ENCODE data around the gene DSCAM. TPM values are rescaled to one million over a fixed set of nuclear protein-coding genes. Genes with fewer than 3 reads are reported as not detected.

Gene DSCAM
- total RNA-seq, 4 donors from 2014 or later = 0.07 TPM; not detected in 3

- no peaks in the 10 kb centered on the region for H3K27me3 ChIP-seq
- no peak overlapping the region for H3K4me3 ChIP-seq
- intact Hi-C loops (cut with DNase I; ENCODE audit: low total_unique reads) = no loop called here
- DNase-seq = no peak
- no peak overlapping the region for H3K27ac ChIP-seq
- peaks cover 0 to 4% of the 10 kb centered on the region in 2 donors for H3K9me3 ChIP-seq
- no peaks in the 10 kb centered on the region for H3K4me1 ChIP-seq
- TF ChIP-seq POLR2A (IDR thresholded peaks at IDR 0.05) (no peak), CTCF (IDR thresholded peaks at IDR 0.05) (no peak)
- no peaks in the 10 kb centered on the region for H3K36me3 ChIP-seq
Measured at GRCh38 chr21:40819071-40819900, 27.7 kb downstream of the DSCAM start.

- H3K36me3 ChIP-seq = no peaks in the 10 kb centered on the region
- DNase-seq = no peak
- H3K27ac ChIP-seq = no peak overlapping the region
- H3K4me1 ChIP-seq = no peaks in the 10 kb centered on the region
- TF ChIP-seq CTCF (IDR thresholded peaks at IDR 0.05) (no peak), POLR2A (IDR thresholded peaks at IDR 0.05) (no peak)
- H3K27me3 ChIP-seq = no peaks in the 10 kb centered on the region
- intact Hi-C loops (cut with DNase I; ENCODE audit: low total_unique reads) = no loop called here
- no peaks in the 10 kb centered on the region for H3K9me3 ChIP-seq
- H3K4me3 ChIP-seq = no peak overlapping the region
Measured at GRCh38 chr21:40813918-40814317, 33.0 kb downstream of the DSCAM start.

DNA sequence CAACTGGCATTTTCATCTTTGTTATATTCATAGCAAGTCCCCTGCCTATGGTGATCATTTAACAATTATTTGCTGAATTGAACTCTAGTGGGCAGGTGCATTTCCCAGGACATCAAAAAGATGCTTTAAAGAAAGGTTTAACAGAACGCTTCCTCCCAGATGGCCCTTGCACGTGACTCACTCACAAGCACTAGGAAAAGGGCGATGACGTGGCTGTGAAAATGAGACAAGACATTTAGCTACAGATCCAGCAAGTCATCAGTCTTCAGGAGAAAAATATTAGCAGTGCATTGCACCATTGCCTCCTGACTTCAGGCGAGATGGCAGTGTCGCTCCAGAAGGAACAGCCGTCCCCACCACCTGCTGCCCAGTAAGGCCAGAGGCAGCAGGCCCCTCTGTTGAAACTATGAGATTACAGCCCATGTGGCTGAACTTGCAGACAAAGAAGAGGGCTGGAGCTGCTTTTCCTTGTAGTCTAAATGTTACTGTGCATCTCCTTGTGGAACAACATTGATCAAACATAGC lies 37.2 kb downstream of the DSCAM start:
- intact Hi-C loops (cut with DNase I; ENCODE audit: low total_unique reads) = no loop called here
- no peak overlapping the region for H3K27ac ChIP-seq
- no peaks in the 10 kb centered on the region for H3K4me1 ChIP-seq
- no peak for DNase-seq
- no peaks in the 10 kb centered on the region for H3K9me3 ChIP-seq
- no peaks in the 10 kb centered on the region for H3K36me3 ChIP-seq
- no peak for TF ChIP-seq POLR2A (IDR thresholded peaks at IDR 0.05)
- no peak for TF ChIP-seq CTCF (IDR thresholded peaks at IDR 0.05)
- no peak overlapping the region for H3K4me3 ChIP-seq
- H3K27me3 ChIP-seq = no peaks in the 10 kb centered on the region

GRCh38 chr21:40803101-40803500 lies 43.9 kb downstream of the DSCAM start:
- intact Hi-C loops (cut with DNase I; ENCODE audit: low total_unique reads) = no loop called here
- TF ChIP-seq POLR2A (IDR thresholded peaks at IDR 0.05) (no peak), CTCF (IDR thresholded peaks at IDR 0.05) (no peak)
- DNase-seq = no peak

GRCh38 chr21:40800126-40800525 lies 46.8 kb downstream of the DSCAM start:
- TF ChIP-seq POLR2A (IDR thresholded peaks at IDR 0.05) = no peak
- Histone ChIP-seq H3K36me3 (no peaks in the 10 kb centered on the region), H3K4me1 (no peaks in the 10 kb centered on the region), H3K4me3 (no peak overlapping the region), H3K27ac (no peak overlapping the region), H3K27me3 (no peaks in the 10 kb centered on the region), H3K9me3 (peaks cover 0 to 15% of the 10 kb centered on the region in 2 donors)
- DNase-seq = no peak
- intact Hi-C loops (cut with DNase I; ENCODE audit: low total_unique reads) = no loop called here

More at GRCh38 chr21:40803101-40803500, 43.9 kb downstream of the DSCAM start:
- H3K4me3 ChIP-seq = no peak overlapping the region
- H3K9me3 ChIP-seq = peaks cover 0 to 15% of the 10 kb centered on the region in 2 donors
- H3K4me1 ChIP-seq = no peaks in the 10 kb centered on the region
- no peaks in the 10 kb centered on the region for H3K36me3 ChIP-seq
- H3K27me3 ChIP-seq = no peaks in the 10 kb centered on the region
- H3K27ac ChIP-seq = no peak overlapping the region

All from uterus (tissue), 4 donors.